ENCODE results near the gene YWHAQ. TPM values are rescaled to one million over a fixed set of nuclear protein-coding genes. Genes with fewer than 3 reads are reported as not detected.

YWHAQ gene
- polyA plus RNA-seq, 1 of the 3 experiments (the other 2 are of a cell fraction): 240 TPM

GRCh38 chr2:9644603-9645002 lies 13.8 kb upstream of the YWHAQ start:
- POLR2A ChIA-PET: no interaction called here
- TF ChIP-seq RFX5 (IDR thresholded peaks at IDR 0.05; ENCODE audit: low read length) (no peak), EP300 (IDR thresholded peaks at IDR 0.05; ENCODE audit: borderline replicate concordance in 1 of 2, low read depth in 1 of 2, low read length in 1 of 2) (no peak), CHD2 (IDR thresholded peaks at IDR 0.05; ENCODE audit: low read length, partially characterized antibody) (no peak), GATA2 (CRISPR knock-in tag; IDR thresholded peaks at IDR 0.05) (no peak)
- no peak overlapping the region for H3K27ac ChIP-seq (ENCODE audit: low read depth in 2 of 2, low read length in 1 of 2)
- H3F3A ChIP-seq (replicated peaks; ENCODE audit: insufficient read depth): no peaks in the 10 kb centered on the region
- H3K4me2 ChIP-seq: no peak overlapping the region
- H3K9me2 ChIP-seq: no peaks in the 10 kb centered on the region
- CTCF ChIA-PET: no interaction called here
- H3K27me3 ChIP-seq (ENCODE audit: insufficient read depth): no peaks in the 10 kb centered on the region
- no peak overlapping the region for H3K9ac ChIP-seq
- H3K9me3 ChIP-seq: no peaks in the 10 kb centered on the region
- H4K20me1 ChIP-seq (ENCODE audit: insufficient read depth): no peaks in the 10 kb centered on the region
- H3K4me3 ChIP-seq (ENCODE audit: low read depth in 2 of 2, low read length in 1 of 2): no peak overlapping the region
- no peak overlapping the region for H2AFZ ChIP-seq (ENCODE audit: low read depth)
- H3K4me1 ChIP-seq (ENCODE audit: control insufficient read depth in 1 of 2, insufficient read depth in 2 of 2, low read depth in 1 of 2, low read length in 1 of 2): peaks cover 0 to 7% of the 10 kb centered on the region in 2 experiments; a peak in 1 of 4 replicates
- no peaks in the 10 kb centered on the region for H3K36me3 ChIP-seq (replicated peaks in 1 of 2; ENCODE audit: control insufficient read depth in 1 of 2, insufficient read depth in 2 of 2, low read length in 1 of 2)
- DNase-seq: no peak
- H3K79me2 ChIP-seq (ENCODE audit: insufficient read depth): no peaks in the 10 kb centered on the region
- 91% methylated on average over 9 of the region's 9 CpGs for WGBS (ENCODE audit: low lambda C conversion rate)

- H3K9me3 ChIP-seq: no peaks in the 10 kb centered on the region
- ChIA-PET POLR2A (interaction anchor here (0.6 kb wide), 1 partner anchor 13 kb away, joined by 3 read pairs; the partner anchor contains the start of gene YWHAQ), CTCF (interaction anchor here (1.1 kb wide), 1 partner anchor 14 kb away, joined by 3 read pairs; no protein-coding TSS in a partner anchor)
- H3K4me2 ChIP-seq: no peak overlapping the region
- H3K36me3 ChIP-seq (replicated peaks in 1 of 2; ENCODE audit: control insufficient read depth in 1 of 2, insufficient read depth in 2 of 2, low read length in 1 of 2): no peaks in the 10 kb centered on the region
- no peaks in the 10 kb centered on the region for H4K20me1 ChIP-seq (ENCODE audit: insufficient read depth)
- TF ChIP-seq MXI1 (IDR thresholded peaks at IDR 0.05; ENCODE audit: low read depth, low read length): no peak
- no peaks in the 10 kb centered on the region for H3K27me3 ChIP-seq (ENCODE audit: insufficient read depth)
- peaks cover 4 to 11% of the 10 kb centered on the region in 2 experiments; a peak in 3 of 4 replicates for H3K4me1 ChIP-seq (ENCODE audit: control insufficient read depth in 1 of 2, insufficient read depth in 2 of 2, low read depth in 1 of 2, low read length in 1 of 2)
- H3K9ac ChIP-seq: no peak overlapping the region
- H3K9me2 ChIP-seq: no peaks in the 10 kb centered on the region
- H3K27ac ChIP-seq (ENCODE audit: low read depth in 2 of 2, low read length in 1 of 2): no peak overlapping the region
- DNase-seq: no peak
- no peaks in the 10 kb centered on the region for H3K79me2 ChIP-seq (ENCODE audit: insufficient read depth)
- H3F3A ChIP-seq (replicated peaks; ENCODE audit: insufficient read depth): peaks cover 1% of the 10 kb centered on the region
- 94% methylated on average over 7 of the region's 7 CpGs for WGBS (ENCODE audit: low lambda C conversion rate)
- H3K4me3 ChIP-seq (ENCODE audit: low read depth in 2 of 2, low read length in 1 of 2): no peak overlapping the region
- no peak overlapping the region for H2AFZ ChIP-seq (ENCODE audit: low read depth)
Measured at GRCh38 chr2:9644021-9644420, 13.2 kb upstream of the YWHAQ start.

GRCh38 chr2:9641641-9642040 lies 10.8 kb upstream of the YWHAQ start:
- no peaks in the 10 kb centered on the region for H3K9me3 ChIP-seq
- H3K4me1 ChIP-seq (ENCODE audit: control insufficient read depth in 1 of 2, insufficient read depth in 2 of 2, low read depth in 1 of 2, low read length in 1 of 2): peaks cover 22% of the 10 kb centered on the region in 2 experiments; a peak in 3 of 4 replicates
- no peaks in the 10 kb centered on the region for H3K79me2 ChIP-seq (ENCODE audit: insufficient read depth)
- H3K4me3 ChIP-seq (ENCODE audit: low read depth in 2 of 2, low read length in 1 of 2): no peak overlapping the region
- POLR2A ChIA-PET: no interaction called here
- H3F3A ChIP-seq (replicated peaks; ENCODE audit: insufficient read depth): peaks cover 19% of the 10 kb centered on the region
- H3K4me2 ChIP-seq: no peak overlapping the region
- 94% methylated on average over 4 of the region's 4 CpGs for WGBS (ENCODE audit: low lambda C conversion rate)
- DNase-seq: no peak
- H2AFZ ChIP-seq (ENCODE audit: low read depth): no peak overlapping the region
- H3K27me3 ChIP-seq (ENCODE audit: insufficient read depth): no peaks in the 10 kb centered on the region
- no peaks in the 10 kb centered on the region for H3K9me2 ChIP-seq
- no peaks in the 10 kb centered on the region for H4K20me1 ChIP-seq (ENCODE audit: insufficient read depth)
- no peaks in the 10 kb centered on the region for H3K36me3 ChIP-seq (replicated peaks in 1 of 2; ENCODE audit: control insufficient read depth in 1 of 2, insufficient read depth in 2 of 2, low read length in 1 of 2)
- no peak overlapping the region for H3K27ac ChIP-seq (ENCODE audit: low read depth in 2 of 2, low read length in 1 of 2)
- CTCF ChIA-PET: no interaction called here
- no peak overlapping the region for H3K9ac ChIP-seq
- TF ChIP-seq RCOR1 (IDR thresholded peaks at IDR 0.05; ENCODE audit: low read length): no peak
- TF ChIP-seq EP300 (IDR thresholded peaks at IDR 0.05; ENCODE audit: borderline replicate concordance in 1 of 2, low read depth in 1 of 2, low read length in 1 of 2): no peak
- no peak for TF ChIP-seq USF1 (IDR thresholded peaks at IDR 0.05; ENCODE audit: borderline replicate concordance, low read depth)
- TF ChIP-seq RXRA (IDR thresholded peaks at IDR 0.05; ENCODE audit: borderline replicate concordance, low read depth): no peak
- TF ChIP-seq USF2 (IDR thresholded peaks at IDR 0.05; ENCODE audit: borderline replicate concordance, low read depth, low read length): no peak
- TF ChIP-seq RAD21 (IDR thresholded peaks at IDR 0.05; ENCODE audit: low read length): no peak
- TF ChIP-seq FOSL2 (IDR thresholded peaks at IDR 0.05; ENCODE audit: borderline replicate concordance, low read depth): no peak
- no peak for TF ChIP-seq PBX3 (IDR thresholded peaks at IDR 0.05)
- no peak for TF ChIP-seq YY1 (IDR thresholded peaks at IDR 0.05; ENCODE audit: low read depth)
- no peak for TF ChIP-seq TCF12 (IDR thresholded peaks at IDR 0.05)
- no peak for TF ChIP-seq ZBTB33 (IDR thresholded peaks at IDR 0.05; ENCODE audit: borderline replicate concordance, low read depth)
- TF ChIP-seq GATA2 (CRISPR knock-in tag; IDR thresholded peaks at IDR 0.05): no peak
- no peak for TF ChIP-seq JUND (IDR thresholded peaks at IDR 0.05)
- no peak for TF ChIP-seq MXI1 (IDR thresholded peaks at IDR 0.05; ENCODE audit: low read depth, low read length)
- TF ChIP-seq GABPA (IDR thresholded peaks at IDR 0.05; ENCODE audit: low read depth): no peak
- TF ChIP-seq RFX5 (IDR thresholded peaks at IDR 0.05; ENCODE audit: low read length): no peak
- no peak for TF ChIP-seq POLR2AphosphoS5 (IDR thresholded peaks at IDR 0.05; ENCODE audit: low read depth, low read length)
- TF ChIP-seq MEF2A (IDR thresholded peaks at IDR 0.05; ENCODE audit: borderline replicate concordance, low read depth): no peak

All from SK-N-SH (cell line).